ENCODE measurements around the gene EXOC3L2. TPM values are rescaled to one million over a fixed set of nuclear protein-coding genes. Genes with fewer than 3 reads are reported as not detected.
A peak's percentile ranks its signal among the peaks of the same experiment; 100 is the strongest.

EXOC3L2 gene
- polyA plus RNA-seq, 1 of the 3 experiments (the other 2 are of a cell fraction): 0.02 TPM

GRCh38 chr19:45217193-45217956 lies 27.8 kb downstream of the EXOC3L2 start:
- ChIA-PET POLR2A (no interaction called here), CTCF (interaction anchor here (1.3 kb wide), 1 partner anchor 31 kb away, joined by 4 read pairs; no protein-coding TSS in a partner anchor)
- H3K27me3 ChIP-seq (ENCODE audit: insufficient read depth): peaks cover 43% of the 10 kb centered on the region
- peak overlapping the region; percentile 69 for H3K4me2 ChIP-seq
- H2AFZ ChIP-seq (ENCODE audit: low read depth): no peak overlapping the region
- no peak overlapping the region for H3K9ac ChIP-seq
- H3K9me3 ChIP-seq: no peaks in the 10 kb centered on the region
- TF ChIP-seq PBX3 (IDR thresholded peaks at IDR 0.05): no peak
- no peak for TF ChIP-seq MXI1 (IDR thresholded peaks at IDR 0.05; ENCODE audit: low read depth, low read length)
- no peak for TF ChIP-seq NFIC (IDR thresholded peaks at IDR 0.05; ENCODE audit: borderline replicate concordance)
- TF ChIP-seq SMC3 (IDR thresholded peaks at IDR 0.05; ENCODE audit: low read depth, low read length): no peak
- 0 out of 2 replicates have a peak, but pooled peaks have one; percentile 28 for TF ChIP-seq NRF1 (IDR thresholded peaks at IDR 0.05; ENCODE audit: low read depth, low read length)
- TF ChIP-seq EZH2phosphoT487 (IDR thresholded peaks at IDR 0.05; ENCODE audit: borderline replicate concordance, low read depth): peak; percentile 61; the same call in 1 of the 2 replicates
- no peak for TF ChIP-seq ZBTB33 (IDR thresholded peaks at IDR 0.05; ENCODE audit: borderline replicate concordance, low read depth)
- TF ChIP-seq CTCF (IDR thresholded peaks at IDR 0.05): no peak
- no peak for TF ChIP-seq RFX5 (IDR thresholded peaks at IDR 0.05; ENCODE audit: low read length)
- TF ChIP-seq FOXM1 (IDR thresholded peaks at IDR 0.05; ENCODE audit: low read depth): no peak
- TF ChIP-seq TEAD4 (IDR thresholded peaks at IDR 0.05; ENCODE audit: borderline replicate concordance, insufficient read depth): no peak
- no peak for TF ChIP-seq TCF12 (IDR thresholded peaks at IDR 0.05)
- TF ChIP-seq RAD21 (IDR thresholded peaks at IDR 0.05; ENCODE audit: low read length): no peak
- no peak for TF ChIP-seq GABPA (IDR thresholded peaks at IDR 0.05; ENCODE audit: low read depth)
- WGBS (ENCODE audit: low lambda C conversion rate): 24% methylated on average over 26 of the region's 46 CpGs
- no peaks in the 10 kb centered on the region for H3K36me3 ChIP-seq (replicated peaks in 1 of 2; ENCODE audit: control insufficient read depth in 1 of 2, insufficient read depth in 2 of 2, low read length in 1 of 2)
- DNase-seq: peak; percentile 70
- H3K27ac ChIP-seq (ENCODE audit: low read depth in 2 of 2, low read length in 1 of 2): no peak overlapping the region
- H3K4me1 ChIP-seq (ENCODE audit: control insufficient read depth in 1 of 2, insufficient read depth in 2 of 2, low read depth in 1 of 2, low read length in 1 of 2): peaks cover 0 to 6% of the 10 kb centered on the region in 2 experiments; a peak in 1 of 4 replicates
- no peaks in the 10 kb centered on the region for H3K9me2 ChIP-seq
- H3K79me2 ChIP-seq (ENCODE audit: insufficient read depth): no peaks in the 10 kb centered on the region
- peak overlapping the region; percentile 7 to 38; a peak in 2 of 4 replicates for H3K4me3 ChIP-seq (ENCODE audit: low read depth in 2 of 2, low read length in 1 of 2)
- H3F3A ChIP-seq (replicated peaks; ENCODE audit: insufficient read depth): no peaks in the 10 kb centered on the region
- no peaks in the 10 kb centered on the region for H4K20me1 ChIP-seq (ENCODE audit: insufficient read depth)
